Mesenchymal stem cell (in vitro differentiated cells and primary cell): Measurements from ENCODE around the gene TJP1.

Experiments
- DNase-seq: peaks from one replicate; pipeline ENCODE4 v3.0.0-alpha.2; 2013
- H2AFZ ChIP-seq: one replicate; pipeline ENCODE4 v1.6.1; 2013; ENCODE audit warnings: low read depth, mild to moderate bottlenecking, control low read depth, inconsistent platforms, low read length, moderate library complexity
- H2AK5ac ChIP-seq: 2 replicates; pipeline ENCODE4 v1.6.1; 2013; ENCODE audit warnings: low read length, moderate library complexity, mild to moderate bottlenecking, inconsistent platforms; ENCODE audit not compliant: severe bottlenecking
- H2BK120ac ChIP-seq: one replicate; pipeline ENCODE4 v1.6.1; 2013; ENCODE audit warnings: low read depth, mild to moderate bottlenecking, inconsistent platforms, low read length, moderate library complexity
- H2BK12ac ChIP-seq, 2 experiments: one replicate each; pipeline ENCODE4 v1.6.1; 2013; ENCODE audit warnings: inconsistent platforms in 2 of 2, low read length in 2 of 2, mild to moderate bottlenecking in 2 of 2, moderate library complexity in 2 of 2, control low read depth in 1 of 2
- H2BK15ac ChIP-seq: one replicate; pipeline ENCODE4 v1.6.1; 2013; ENCODE audit warnings: mild to moderate bottlenecking, low read depth, inconsistent platforms; ENCODE audit not compliant: poor library complexity, severe bottlenecking
- H2BK5ac ChIP-seq: 2 replicates; pipeline ENCODE4 v1.6.1; 2013; ENCODE audit warnings: low read depth, mild to moderate bottlenecking, low read length, control low read depth, inconsistent platforms; ENCODE audit not compliant: poor library complexity, severe bottlenecking
- H3K14ac ChIP-seq, 2 experiments: one replicate each; pipeline ENCODE4 v1.6.1; 2013; ENCODE audit warnings: inconsistent platforms in 2 of 2, low read length in 2 of 2, control low read depth in 1 of 2, mild to moderate bottlenecking in 1 of 2, moderate library complexity in 1 of 2
- H3K18ac ChIP-seq, 2 experiments: one replicate each; pipeline ENCODE4 v1.6.1; 2013; ENCODE audit warnings: inconsistent platforms in 2 of 2, low read length in 2 of 2, control low read depth in 1 of 2, low read depth in 1 of 2, mild to moderate bottlenecking in 1 of 2
- H3K23ac ChIP-seq, 2 experiments: one replicate each; pipeline ENCODE4 v1.6.1; 2013; ENCODE audit warnings: inconsistent platforms in 2 of 2, low read length in 2 of 2, mild to moderate bottlenecking in 2 of 2, moderate library complexity in 2 of 2, control low read depth in 1 of 2
- H3K27ac ChIP-seq: 2 replicates; pipeline ENCODE4 v1.5.1; 2013; ENCODE audit warnings: mild to moderate bottlenecking, moderate library complexity, low read length, control low read depth, inconsistent platforms; ENCODE audit not compliant: poor library complexity, severe bottlenecking
- H3K27me3 ChIP-seq, 2 experiments: 2 replicates each; pipeline versions ENCODE4 v1.6.1 to v1.7.0; 2013; ENCODE audit warnings: low read length in 2 of 2, mild to moderate bottlenecking in 2 of 2, moderate library complexity in 2 of 2, control low read depth in 1 of 2, inconsistent platforms in 1 of 2; ENCODE audit not compliant: control insufficient read depth in 1 of 2, insufficient read depth in 1 of 2
- H3K36me3 ChIP-seq, 2 experiments: 2 replicates each; pipeline versions ENCODE4 v1.6.1 to v1.7.0; 2013; ENCODE audit warnings: low read length in 2 of 2, control low read depth in 1 of 2, inconsistent platforms in 1 of 2, low read depth in 1 of 2, mild to moderate bottlenecking in 1 of 2; ENCODE audit not compliant: insufficient read depth in 2 of 2, control insufficient read depth in 1 of 2
- H3K4ac ChIP-seq, 2 experiments: one replicate each; pipeline ENCODE4 v1.6.1; 2013; ENCODE audit warnings: inconsistent platforms in 2 of 2, low read length in 2 of 2, mild to moderate bottlenecking in 2 of 2, moderate library complexity in 2 of 2, control low read depth in 1 of 2, low read depth in 1 of 2
- H3K4me1 ChIP-seq: 2 replicates; pipeline ENCODE4 v1.6.1; 2013; ENCODE audit warnings: low read depth, low read length, control low read depth; ENCODE audit not compliant: control insufficient read depth, insufficient read depth
- H3K4me2 ChIP-seq: 2 replicates; pipeline ENCODE4 v1.6.1; 2013; ENCODE audit warnings: low read length, mild to moderate bottlenecking, inconsistent platforms; ENCODE audit not compliant: poor library complexity, severe bottlenecking
- H3K4me3 ChIP-seq, 2 experiments: 2 replicates each; pipeline versions ENCODE4 v1.5.1 to v1.7.0; 2013; ENCODE audit warnings: low read length in 2 of 2, mild to moderate bottlenecking in 2 of 2, control low read depth in 1 of 2, low read depth in 1 of 2; ENCODE audit not compliant: insufficient read depth in 1 of 2
- H3K79me1 ChIP-seq: replicated peaks from 2 replicates; pipeline ENCODE4 v1.6.1; 2013; ENCODE audit warnings: mild to moderate bottlenecking, control low read depth, low read length, inconsistent platforms; ENCODE audit not compliant: poor library complexity, severe bottlenecking
- H3K9ac ChIP-seq: 2 replicates; pipeline ENCODE4 v1.7.0; 2013; ENCODE audit warnings: mild to moderate bottlenecking, low read length, moderate library complexity
- H3K9me3 ChIP-seq: 2 replicates; pipeline ENCODE4 v1.7.0; 2013; ENCODE audit warnings: mild to moderate bottlenecking, low read length; ENCODE audit not compliant: control insufficient read depth
- H4K8ac ChIP-seq: one replicate; pipeline ENCODE4 v1.6.1; 2013; ENCODE audit warnings: inconsistent platforms, mild to moderate bottlenecking, low read length, moderate library complexity
- H4K91ac ChIP-seq: one replicate; pipeline ENCODE4 v1.6.1; 2013; ENCODE audit warnings: mild to moderate bottlenecking, low read length, inconsistent platforms
- WGBS: methylation state at CpG from one replicate; pipeline ENCODE4 v1.1.7; 2013; ENCODE audit warnings: mixed read lengths; 5-methylcytosine and 5-hydroxymethylcytosine counted together

The TJP1 gene

GRCh38 chr15:29726553-29726952 lies 95.7 kb downstream of the TJP1 start:
- 100% methylated on average over 1 of the region's 7 CpGs for WGBS
- H2BK5ac ChIP-seq, result no peak overlapping the region
- no peak overlapping the region for H4K8ac ChIP-seq

GRCh38 chr15:29724026-29724425 lies 98.2 kb downstream of the TJP1 start:
- no peak overlapping the region for H3K27ac ChIP-seq
- H3K14ac ChIP-seq, result no peak overlapping the region
- WGBS, result 100% methylated on average over 3 of the region's 3 CpGs
- DNase-seq, result no peak
- H3K27me3 ChIP-seq, result no peaks in the 10 kb centered on the region
- H3K9ac ChIP-seq, result no peak overlapping the region
- no peak overlapping the region for H2AK5ac ChIP-seq
- no peak overlapping the region for H3K4me2 ChIP-seq
- H2BK5ac ChIP-seq, result no peak overlapping the region
- H3K18ac ChIP-seq, result no peak overlapping the region
- no peak overlapping the region for H2BK12ac ChIP-seq
- H3K79me1 ChIP-seq, result peaks cover 36% of the 10 kb centered on the region
- no peak overlapping the region for H4K8ac ChIP-seq
- no peak overlapping the region for H3K4ac ChIP-seq
- no peak overlapping the region for H2BK120ac ChIP-seq
- H3K9me3 ChIP-seq, result peaks cover 10% of the 10 kb centered on the region
- no peak overlapping the region for H3K23ac ChIP-seq
- H2AFZ ChIP-seq, result no peak overlapping the region
- H2BK15ac ChIP-seq, result no peak overlapping the region
- H4K91ac ChIP-seq, result no peak overlapping the region
- no peak overlapping the region for H3K4me3 ChIP-seq
- H3K4me1 ChIP-seq, result peaks cover 2% of the 10 kb centered on the region
- peaks cover 38 to 100% of the 10 kb centered on the region in 2 experiments for H3K36me3 ChIP-seq

More at GRCh38 chr15:29726553-29726952, 95.7 kb downstream of the TJP1 start:
- Histone ChIP-seq H3K27ac (no peak overlapping the region), H4K91ac (no peak overlapping the region), H2BK120ac (no peak overlapping the region), H3K9ac (no peak overlapping the region), H2AK5ac (no peak overlapping the region), H3K4me1 (peaks cover 2% of the 10 kb centered on the region), H2BK15ac (no peak overlapping the region), H3K18ac (no peak overlapping the region), H3K4me2 (no peak overlapping the region), H3K27me3 (no peaks in the 10 kb centered on the region), H2BK12ac (no peak overlapping the region), H3K14ac (no peak overlapping the region), H3K23ac (no peak overlapping the region), H3K36me3 (peaks cover 32 to 92% of the 10 kb centered on the region in 2 experiments), H3K4me3 (no peak overlapping the region), H3K9me3 (peaks cover 10% of the 10 kb centered on the region), H2AFZ (no peak overlapping the region), H3K79me1 (peaks cover 26% of the 10 kb centered on the region), H3K4ac (no peak overlapping the region)
- no peak for DNase-seq

- no peak overlapping the region for H4K8ac ChIP-seq
- H3K36me3 ChIP-seq, result peaks cover 20 to 90% of the 10 kb centered on the region in 2 experiments
- peaks cover 7% of the 10 kb centered on the region for H3K79me1 ChIP-seq
- no peak overlapping the region for H3K4me3 ChIP-seq
- no peak overlapping the region for H2BK15ac ChIP-seq
- no peak overlapping the region for H3K4ac ChIP-seq
- H2AK5ac ChIP-seq, result no peak overlapping the region
- H3K9me3 ChIP-seq, result no peaks in the 10 kb centered on the region
- H3K9ac ChIP-seq, result no peak overlapping the region
- no peak overlapping the region for H2BK12ac ChIP-seq
- H3K27me3 ChIP-seq, result no peaks in the 10 kb centered on the region
- H3K14ac ChIP-seq, result no peak overlapping the region
- H4K91ac ChIP-seq, result no peak overlapping the region
- H3K23ac ChIP-seq, result no peak overlapping the region
- DNase-seq, result no peak
- H3K4me2 ChIP-seq, result no peak overlapping the region
- no peak overlapping the region for H2BK120ac ChIP-seq
- no peak overlapping the region for H2BK5ac ChIP-seq
- no peak overlapping the region for H3K27ac ChIP-seq
- H3K18ac ChIP-seq, result no peak overlapping the region
- H2AFZ ChIP-seq, result no peak overlapping the region
- H3K4me1 ChIP-seq, result no peaks in the 10 kb centered on the region
These were observed 108.5 kb downstream of the TJP1 start for GRCh38 chr15:29713784-29714183.

GRCh38 chr15:29712149-29712885 lies 110.0 kb downstream of the TJP1 start:
- Histone ChIP-seq H3K9ac (no peak overlapping the region), H4K8ac (no peak overlapping the region), H3K36me3 (peaks cover 22 to 89% of the 10 kb centered on the region in 2 experiments), H2BK12ac (no peak overlapping the region), H2AFZ (no peak overlapping the region), H3K9me3 (no peaks in the 10 kb centered on the region), H2BK120ac (no peak overlapping the region), H3K4me3 (no peak overlapping the region), H3K4me1 (no peaks in the 10 kb centered on the region), H3K4me2 (no peak overlapping the region), H3K4ac (no peak overlapping the region), H2AK5ac (no peak overlapping the region), H3K27ac (no peak overlapping the region), H3K18ac (no peak overlapping the region), H3K23ac (no peak overlapping the region), H4K91ac (no peak overlapping the region), H2BK5ac (no peak overlapping the region), H3K14ac (no peak overlapping the region), H2BK15ac (no peak overlapping the region), H3K79me1 (peaks cover 10% of the 10 kb centered on the region), H3K27me3 (no peaks in the 10 kb centered on the region)
- WGBS, result 100% methylated on average over 3 of the region's 3 CpGs
- no peak for DNase-seq
